ENCODE results near the gene MMP7. TPM values are rescaled to one million over a fixed set of nuclear protein-coding genes. Genes with fewer than 3 reads are reported as not detected.

The MMP7 gene
- total RNA-seq, 1 donor from 2014 or later = not detected

- no peaks in the 10 kb centered on the region for H3K36me3 Mint-ChIP-seq (ENCODE audit: low read depth)
- ChIA-PET POLR2A (no interaction called here), CTCF (no interaction called here)
- no peak overlapping the region for H3K4me3 Mint-ChIP-seq
- no peaks in the 10 kb centered on the region for H3K9me3 Mint-ChIP-seq
- intact Hi-C loops (cut with micrococcal nuclease) = no loop called here
- DNase-seq = no peak
- H3K27ac Mint-ChIP-seq = no peak overlapping the region
- TF ChIP-seq, protein P1, sequence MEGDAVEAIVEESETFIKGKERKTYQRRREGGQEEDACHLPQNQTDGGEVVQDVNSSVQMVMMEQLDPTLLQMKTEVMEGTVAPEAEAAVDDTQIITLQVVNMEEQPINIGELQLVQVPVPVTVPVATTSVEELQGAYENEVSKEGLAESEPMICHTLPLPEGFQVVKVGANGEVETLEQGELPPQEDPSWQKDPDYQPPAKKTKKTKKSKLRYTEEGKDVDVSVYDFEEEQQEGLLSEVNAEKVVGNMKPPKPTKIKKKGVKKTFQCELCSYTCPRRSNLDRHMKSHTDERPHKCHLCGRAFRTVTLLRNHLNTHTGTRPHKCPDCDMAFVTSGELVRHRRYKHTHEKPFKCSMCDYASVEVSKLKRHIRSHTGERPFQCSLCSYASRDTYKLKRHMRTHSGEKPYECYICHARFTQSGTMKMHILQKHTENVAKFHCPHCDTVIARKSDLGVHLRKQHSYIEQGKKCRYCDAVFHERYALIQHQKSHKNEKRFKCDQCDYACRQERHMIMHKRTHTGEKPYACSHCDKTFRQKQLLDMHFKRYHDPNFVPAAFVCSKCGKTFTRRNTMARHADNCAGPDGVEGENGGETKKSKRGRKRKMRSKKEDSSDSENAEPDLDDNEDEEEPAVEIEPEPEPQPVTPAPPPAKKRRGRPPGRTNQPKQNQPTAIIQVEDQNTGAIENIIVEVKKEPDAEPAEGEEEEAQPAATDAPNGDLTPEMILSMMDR (IDR thresholded peaks at IDR 0.05) = no peak
- no peaks in the 10 kb centered on the region for H3K27me3 Mint-ChIP-seq
- H3K4me1 Mint-ChIP-seq = peaks cover 32% of the 10 kb centered on the region
- ATAC-seq (ENCODE audit: low read depth) = no peak
Measured at GRCh38 chr11:102553835-102554282, 23.3 kb upstream of the MMP7 start.

- Mint-ChIP-seq H3K9me3 (no peaks in the 10 kb centered on the region), H3K36me3 (ENCODE audit: low read depth) (no peaks in the 10 kb centered on the region), H3K4me3 (no peak overlapping the region), H3K4me1 (peaks cover 38% of the 10 kb centered on the region), H3K27ac (no peak overlapping the region), H3K27me3 (no peaks in the 10 kb centered on the region)
- ChIA-PET CTCF (no interaction called here), POLR2A (interaction anchor here (0.5 to 2.0 kb wide), 2 partner anchors 7 to 74 kb away, joined by 3 to 5 read pairs; no protein-coding TSS in a partner anchor)
- ATAC-seq (ENCODE audit: low read depth) (no peak), DNase-seq (no peak)
- intact Hi-C loops (cut with micrococcal nuclease) = no loop called here
- TF ChIP-seq, protein P1 (IDR thresholded peaks at IDR 0.05) = no peak
Measured at GRCh38 chr11:102552447-102553194, 22.1 kb upstream of the MMP7 start.

DNA sequence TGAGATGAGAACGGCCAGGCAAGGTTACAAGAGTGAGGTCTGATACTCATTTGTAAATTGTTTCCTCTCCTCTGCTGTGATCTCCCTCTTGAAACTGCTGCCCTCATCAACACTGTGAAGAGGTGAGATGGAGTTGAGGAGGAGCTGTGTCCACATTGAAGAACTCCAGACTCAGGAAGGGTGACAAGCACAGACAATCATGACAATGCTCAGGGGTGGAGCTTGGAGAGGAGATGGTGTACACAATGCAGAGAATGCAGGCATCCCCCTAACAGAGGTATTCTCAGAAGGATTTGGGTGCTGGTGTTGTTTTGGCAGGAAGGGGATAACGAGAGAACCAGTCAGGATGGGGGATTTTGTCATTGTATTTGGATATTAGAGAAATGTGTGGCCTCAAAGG lies 21.5 kb upstream of the MMP7 start:
- CTCF ChIA-PET = interaction anchor here (1.0 kb wide), 1 partner anchor 61 kb away, joined by 3 read pairs; no protein-coding TSS in a partner anchor

DNA sequence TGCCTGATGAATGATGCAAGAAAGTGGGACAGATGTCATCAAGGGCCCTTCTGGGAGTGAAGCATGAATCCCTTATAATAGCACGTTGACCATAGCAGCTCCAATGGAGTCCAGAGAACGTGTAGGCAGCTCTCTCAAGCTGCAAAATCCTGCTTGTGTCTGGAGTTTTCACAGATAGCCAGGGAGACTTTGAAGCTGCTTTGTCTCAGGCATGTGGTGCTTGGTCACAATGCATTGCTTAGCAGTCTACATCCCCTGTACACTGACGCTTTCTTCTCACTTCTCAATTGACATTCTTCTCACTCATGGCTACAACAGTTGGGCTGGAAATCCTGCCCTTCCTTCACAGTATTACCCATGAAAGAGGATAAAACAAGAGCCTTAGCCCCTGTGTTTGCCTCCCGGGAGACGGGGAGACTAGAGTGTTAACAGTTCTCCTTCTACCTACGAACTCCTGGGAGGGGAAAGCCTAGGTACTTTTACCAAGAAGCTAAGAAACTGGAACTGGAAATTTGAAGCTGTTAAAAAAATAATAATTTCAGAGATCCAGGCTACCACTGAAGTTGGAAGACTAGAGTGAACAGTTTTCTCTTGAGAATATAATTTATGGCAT lies 20.7 kb upstream of the MMP7 start:
- no peaks in the 10 kb centered on the region for H3K9me3 Mint-ChIP-seq
- H3K27ac Mint-ChIP-seq = no peak overlapping the region
- no peak for ATAC-seq (ENCODE audit: low read depth)
- H3K27me3 Mint-ChIP-seq = no peaks in the 10 kb centered on the region
- no peaks in the 10 kb centered on the region for H3K36me3 Mint-ChIP-seq (ENCODE audit: low read depth)
- H3K4me3 Mint-ChIP-seq = no peak overlapping the region
- POLR2A ChIA-PET = interaction anchor here (2.0 kb wide), 1 partner anchor 9 kb away, joined by 5 read pairs; no protein-coding TSS in a partner anchor
- intact Hi-C loops (cut with micrococcal nuclease) = loop anchor here (1.0 kb wide), 1 partner anchor 9 kb away; no protein-coding TSS in a partner anchor
- H3K4me1 Mint-ChIP-seq = peaks cover 46% of the 10 kb centered on the region
- TF ChIP-seq, protein P1 (IDR thresholded peaks at IDR 0.05) = no peak
- CTCF ChIA-PET = interaction anchor here (1.0 kb wide), 1 partner anchor 61 kb away, joined by 3 read pairs; no protein-coding TSS in a partner anchor
- DNase-seq = no peak

More for the DNA sequence above, 21.5 kb upstream of the MMP7 start:
- Mint-ChIP-seq H3K4me3 (no peak overlapping the region), H3K9me3 (no peaks in the 10 kb centered on the region), H3K27ac (no peak overlapping the region), H3K27me3 (no peaks in the 10 kb centered on the region), H3K4me1 (peaks cover 39% of the 10 kb centered on the region), H3K36me3 (ENCODE audit: low read depth) (no peaks in the 10 kb centered on the region)
- POLR2A ChIA-PET = interaction anchor here (2.0 kb wide), 1 partner anchor 8 kb away, joined by 5 read pairs; no protein-coding TSS in a partner anchor
- intact Hi-C loops (cut with micrococcal nuclease) = no loop called here
- DNase-seq = no peak
- no peak for ATAC-seq (ENCODE audit: low read depth)
- TF ChIP-seq, protein P1 (IDR thresholded peaks at IDR 0.05) = no peak

All from activated B cell treated with CpG ODN at 0.5 μM for 24 hours (primary cell).